HG03159 (cell line): ENCODE results near the gene VIL1.

ENCODE experiments used
- ATAC-seq: cut with Tn5 transposase; IDR thresholded peaks from one replicate; pipeline ENCODE4 v1.9.1; 2021; ENCODE audit warnings: mild to moderate bottlenecking, moderate library complexity; ENCODE audit not compliant: unreplicated experiment

VIL1 gene

DNA sequence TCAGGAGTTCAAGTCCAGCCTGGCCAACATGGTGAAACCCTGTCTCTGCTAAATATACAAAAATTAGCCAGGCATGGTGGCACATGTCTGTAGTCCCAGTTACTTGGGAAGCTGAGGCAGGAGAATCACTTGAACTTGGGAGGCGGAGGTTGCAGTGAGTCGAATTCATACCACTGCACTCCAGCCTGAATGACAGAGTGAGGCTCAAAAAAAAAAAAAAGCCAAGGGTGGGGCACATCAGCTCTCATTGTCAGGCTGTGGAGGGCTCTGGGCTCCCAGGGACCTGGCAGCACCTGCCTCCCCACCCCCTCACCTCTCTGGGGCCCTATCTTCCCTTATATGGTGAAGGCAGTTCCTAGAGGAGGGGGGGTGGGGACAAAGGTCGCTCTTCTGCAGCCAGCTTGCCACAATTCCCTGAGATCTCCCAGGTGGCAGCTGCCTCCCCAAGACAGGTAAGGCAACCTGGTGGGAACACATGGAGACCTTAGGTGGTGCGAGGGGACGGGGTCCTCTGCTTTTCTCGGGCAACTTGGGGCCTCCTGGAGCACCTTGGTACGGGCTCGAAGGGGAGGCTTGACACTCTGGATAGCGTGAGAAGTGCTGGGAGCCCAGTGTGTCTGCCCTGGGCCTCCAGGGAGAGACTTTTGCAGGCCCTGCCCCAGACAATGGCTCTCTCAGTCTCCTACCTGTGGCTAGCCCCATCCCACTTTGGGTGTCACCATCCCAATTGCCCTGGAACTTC is at the start of gene VIL1:
TSS of gene VIL1 (plus strand) at position 407 of the 742 bp plus-strand sequence. CDS start 4,656 bp downstream, outside the sequence.
- ATAC-seq = no peak

GRCh38 chr2:218369330-218369729 is 49.6 kb upstream of the VIL1 start:
- ATAC-seq = no peak

- no peak for ATAC-seq
Observed at GRCh38 chr2:218370410-218371063, 48.4 kb upstream of the VIL1 start.

- ATAC-seq = no peak
Observed at GRCh38 chr2:218371983-218372350, 47.0 kb upstream of the VIL1 start.

DNA sequence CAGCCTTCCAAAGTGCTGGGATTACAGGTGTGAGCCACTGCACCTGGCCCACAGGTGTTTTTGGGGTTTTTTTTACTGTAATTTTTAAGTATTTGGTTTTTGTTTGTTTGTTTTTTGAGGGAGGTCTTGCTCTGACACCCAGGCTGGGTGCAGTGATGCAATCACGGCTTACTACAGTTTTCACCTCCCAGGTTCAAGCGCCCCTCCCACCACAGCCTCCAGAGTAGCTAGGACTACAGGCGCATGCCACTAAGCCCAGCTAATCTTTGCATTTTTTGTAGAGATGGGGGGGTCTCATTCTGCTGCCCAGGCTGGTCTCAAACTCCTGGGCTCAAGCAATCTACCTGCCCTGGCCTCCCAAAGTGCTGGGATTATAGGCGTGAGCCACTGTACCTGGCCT is 44.1 kb upstream of the VIL1 start:
- ATAC-seq = no peak

- ATAC-seq = no peak
Observed at GRCh38 chr2:218375212-218375611, 43.7 kb upstream of the VIL1 start.

- ATAC-seq = no peak
Observed at GRCh38 chr2:218378053-218378452, 40.9 kb upstream of the VIL1 start.

DNA sequence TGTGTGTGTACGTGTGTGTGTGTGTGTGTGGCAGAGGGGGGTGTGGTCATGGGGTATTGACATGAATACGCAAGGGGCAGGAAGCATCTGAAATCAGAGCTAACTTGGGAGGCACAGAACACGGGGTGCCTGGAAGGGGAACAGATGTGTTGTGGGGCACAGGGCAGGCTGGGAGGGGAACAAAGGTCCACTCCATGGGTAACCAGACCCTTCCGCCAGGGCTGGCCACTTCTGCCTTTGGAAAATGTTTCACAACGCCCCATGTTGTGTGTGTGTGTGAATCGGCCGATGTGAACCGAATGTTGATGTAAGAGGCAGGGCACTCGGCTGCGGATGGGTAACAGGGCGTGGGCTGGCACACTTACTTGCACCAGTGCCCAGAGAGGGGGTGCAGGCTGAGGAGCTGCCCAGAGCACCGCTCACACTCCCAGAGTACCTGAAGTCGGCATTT is 37.0 kb upstream of the VIL1 start, which contains the start of gene SLC11A1:
TSS of gene SLC11A1 (plus strand) at position 358 of the 451 bp plus-strand sequence. CDS start 96 bp downstream, outside the sequence.
- no peak for ATAC-seq

DNA sequence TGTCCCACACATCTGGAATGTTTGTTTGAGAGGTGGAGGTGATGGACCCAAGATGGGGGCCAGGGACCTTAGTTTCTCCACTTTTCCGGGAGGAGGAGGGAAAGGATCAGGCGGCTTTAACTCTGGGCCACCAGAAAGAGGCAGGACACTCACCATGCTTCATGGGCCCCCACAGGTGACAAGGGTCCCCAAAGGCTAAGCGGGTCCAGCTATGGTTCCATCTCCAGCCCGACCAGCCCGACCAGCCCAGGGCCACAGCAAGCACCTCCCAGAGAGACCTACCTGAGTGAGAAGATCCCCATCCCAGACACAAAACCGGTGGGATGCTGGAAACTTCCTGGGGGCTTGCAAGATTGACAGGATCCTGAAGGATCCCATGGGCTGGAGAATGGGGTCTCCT is 36.1 kb upstream of the VIL1 start:
- ATAC-seq = no peak

GRCh38 chr2:218383892-218384519 is 34.9 kb upstream of the VIL1 start:
- ATAC-seq = no peak

- ATAC-seq = no peak
Observed at GRCh38 chr2:218384975-218385374, 33.9 kb upstream of the VIL1 start.

GRCh38 chr2:218386505-218387368 is 32.2 kb upstream of the VIL1 start:
- no peak for ATAC-seq

DNA sequence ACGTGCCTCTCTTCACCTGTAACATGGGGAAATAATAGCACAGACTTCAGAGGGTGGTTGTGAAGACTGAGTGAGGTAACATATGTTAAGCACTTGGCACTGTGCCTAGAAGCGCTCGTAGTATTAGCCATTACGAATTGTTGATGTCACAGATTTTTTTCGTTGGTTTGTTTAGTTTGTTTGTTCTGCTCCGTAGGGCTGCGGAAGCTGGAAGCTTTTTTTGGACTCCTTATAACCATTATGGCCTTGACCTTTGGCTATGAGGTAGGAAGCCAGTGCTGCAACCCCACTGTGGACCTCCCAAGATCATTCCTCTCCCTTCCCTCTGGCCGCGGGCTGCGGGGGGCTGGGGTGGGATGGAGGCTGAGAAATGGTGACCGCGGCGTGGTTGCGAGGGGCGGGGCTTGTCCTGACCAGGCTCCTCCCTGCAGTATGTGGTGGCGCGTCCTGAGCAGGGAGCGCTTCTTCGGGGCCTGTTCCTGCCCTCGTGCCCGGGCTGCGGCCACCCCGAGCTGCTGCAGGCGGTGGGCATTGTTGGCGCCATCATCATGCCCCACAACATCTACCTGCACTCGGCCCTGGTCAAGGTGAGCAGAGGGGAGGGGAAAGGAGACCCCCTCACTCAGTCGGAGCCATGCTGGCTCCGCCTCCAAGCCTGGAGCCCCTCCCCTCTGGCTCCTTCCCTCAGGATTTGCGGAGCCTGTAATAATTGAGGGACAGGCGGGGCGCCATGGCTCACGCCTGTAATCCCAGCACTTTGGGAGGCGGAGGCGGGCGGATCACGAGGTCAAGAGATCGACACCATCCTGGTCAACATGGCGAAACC is 31.3 kb upstream of the VIL1 start:
- no peak for ATAC-seq

GRCh38 chr2:218389333-218390150 is 29.4 kb upstream of the VIL1 start:
- no peak for ATAC-seq

- ATAC-seq = no peak
Observed at GRCh38 chr2:218391202-218391601, 27.7 kb upstream of the VIL1 start.

DNA sequence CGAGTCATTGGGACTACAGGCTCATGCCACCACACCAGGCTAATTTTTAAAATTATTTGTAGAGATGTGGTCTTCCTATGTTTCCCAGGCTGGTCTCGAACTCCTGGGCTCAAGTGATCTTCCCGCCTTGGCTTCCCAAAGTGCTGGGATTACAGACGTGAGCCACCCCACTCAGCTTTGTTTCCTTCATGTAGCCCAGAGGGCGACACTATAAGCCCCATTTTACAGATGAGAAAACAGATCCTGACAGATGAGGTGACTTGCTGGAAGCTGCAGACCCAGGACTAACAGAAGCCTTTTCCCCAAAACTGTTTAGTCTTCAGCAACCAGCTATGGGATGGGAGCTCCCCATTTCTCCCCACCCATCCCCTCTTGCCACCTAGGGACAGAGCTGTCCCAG is 26.5 kb upstream of the VIL1 start:
- no peak for ATAC-seq

GRCh38 chr2:218392891-218393462 is 25.9 kb upstream of the VIL1 start:
- ATAC-seq = no peak

DNA sequence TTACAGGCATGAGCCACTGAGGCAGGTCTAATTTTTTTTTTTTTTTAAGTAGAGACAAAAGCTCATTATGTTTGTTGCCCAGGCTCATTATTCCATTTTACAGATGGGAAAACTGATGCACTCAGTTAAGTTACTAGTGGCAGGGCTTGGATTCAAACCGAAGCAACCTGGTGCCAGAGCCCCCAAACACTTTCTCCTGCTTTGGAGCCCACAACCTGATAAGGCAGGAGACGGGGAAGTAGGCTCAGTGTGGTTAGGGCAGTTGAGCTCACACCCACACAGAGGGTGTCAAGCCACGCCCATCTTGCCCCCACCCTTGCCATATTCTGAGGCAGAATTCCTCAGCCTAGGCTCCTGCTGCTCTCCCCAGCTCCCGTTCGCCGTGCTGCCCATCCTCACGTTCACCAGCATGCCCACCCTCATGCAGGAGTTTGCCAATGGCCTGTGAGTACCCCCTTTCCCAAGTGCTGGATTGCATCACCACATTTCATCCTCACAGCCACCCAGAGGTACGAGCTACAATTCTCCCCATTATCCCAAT is 25.1 kb upstream of the VIL1 start:
- no peak for ATAC-seq
